GM21515 (cell line): ENCODE data around the gene TXNDC8.
A peak's percentile ranks its signal among the peaks of the same experiment; 100 is the strongest.
"Not testable (repeated sequence)": the region's sequence is repeated elsewhere in the genome, so short reads cannot be mapped to it uniquely, and the experiment has no call there.

Experiments
- ATAC-seq: cut with Tn5 transposase; IDR thresholded peaks from one replicate; pipeline ENCODE4 v1.9.1; 2021; ENCODE audit not compliant: unreplicated experiment

TXNDC8 gene

DNA sequence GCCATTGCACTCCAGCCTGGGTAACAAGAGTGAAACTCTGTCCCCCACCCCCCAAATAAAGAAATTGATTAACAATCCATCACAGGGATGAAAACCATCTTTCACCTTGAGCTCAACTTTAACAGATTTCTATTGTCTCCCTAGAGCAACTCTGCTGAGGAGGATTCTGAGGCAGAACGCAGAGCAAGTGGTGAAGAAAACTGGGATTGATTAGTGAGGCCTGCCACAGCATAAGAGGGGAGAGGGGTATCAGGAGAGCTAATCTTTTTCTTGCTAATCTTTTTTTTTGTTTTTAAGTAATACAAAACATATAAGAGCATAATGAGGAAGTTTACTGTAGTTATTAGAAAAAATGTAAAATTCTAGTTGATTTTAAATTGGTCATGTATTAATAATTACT is 8.9 kb downstream of the TXNDC8 start:
- ATAC-seq = no peak

DNA sequence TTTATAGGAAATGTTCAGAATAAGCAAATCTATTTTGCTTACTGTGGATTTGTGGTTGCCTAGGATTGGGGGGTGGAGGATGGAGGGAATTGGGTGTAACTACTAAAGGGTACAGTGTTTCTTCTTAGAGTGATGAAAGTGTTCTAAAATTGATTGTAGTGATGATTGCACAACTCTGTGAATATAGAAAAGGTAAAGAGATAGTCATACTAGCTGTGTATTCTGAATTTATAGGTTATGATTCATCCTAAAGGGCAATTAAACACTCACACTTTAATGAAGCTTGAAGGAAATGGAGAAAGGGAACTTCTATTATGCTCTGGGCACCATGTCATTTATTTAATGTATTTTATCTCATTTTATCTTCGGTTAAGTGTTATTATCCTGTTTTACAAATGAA is 9.9 kb downstream of the TXNDC8 start:
- ATAC-seq = no peak

DNA sequence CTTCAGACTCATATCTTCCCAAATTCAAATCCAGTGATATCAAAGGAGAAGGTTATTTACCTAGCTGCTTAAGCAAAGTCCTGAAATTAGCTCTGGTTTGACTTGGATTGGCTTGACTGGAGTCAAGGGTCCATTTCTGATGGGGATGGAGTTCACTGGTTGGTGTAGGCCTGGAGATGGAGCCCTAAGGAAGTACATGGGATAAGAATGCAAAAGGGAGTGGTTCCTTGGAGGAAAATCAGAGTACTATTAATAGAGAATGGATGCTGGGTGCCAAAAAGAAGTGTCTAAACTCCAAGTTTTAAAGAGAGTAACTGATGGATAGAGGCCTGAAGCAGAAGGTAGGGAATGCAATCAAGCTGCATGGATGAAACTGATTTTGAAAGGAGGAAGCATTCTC is 13.8 kb downstream of the TXNDC8 start:
- no peak for ATAC-seq

DNA sequence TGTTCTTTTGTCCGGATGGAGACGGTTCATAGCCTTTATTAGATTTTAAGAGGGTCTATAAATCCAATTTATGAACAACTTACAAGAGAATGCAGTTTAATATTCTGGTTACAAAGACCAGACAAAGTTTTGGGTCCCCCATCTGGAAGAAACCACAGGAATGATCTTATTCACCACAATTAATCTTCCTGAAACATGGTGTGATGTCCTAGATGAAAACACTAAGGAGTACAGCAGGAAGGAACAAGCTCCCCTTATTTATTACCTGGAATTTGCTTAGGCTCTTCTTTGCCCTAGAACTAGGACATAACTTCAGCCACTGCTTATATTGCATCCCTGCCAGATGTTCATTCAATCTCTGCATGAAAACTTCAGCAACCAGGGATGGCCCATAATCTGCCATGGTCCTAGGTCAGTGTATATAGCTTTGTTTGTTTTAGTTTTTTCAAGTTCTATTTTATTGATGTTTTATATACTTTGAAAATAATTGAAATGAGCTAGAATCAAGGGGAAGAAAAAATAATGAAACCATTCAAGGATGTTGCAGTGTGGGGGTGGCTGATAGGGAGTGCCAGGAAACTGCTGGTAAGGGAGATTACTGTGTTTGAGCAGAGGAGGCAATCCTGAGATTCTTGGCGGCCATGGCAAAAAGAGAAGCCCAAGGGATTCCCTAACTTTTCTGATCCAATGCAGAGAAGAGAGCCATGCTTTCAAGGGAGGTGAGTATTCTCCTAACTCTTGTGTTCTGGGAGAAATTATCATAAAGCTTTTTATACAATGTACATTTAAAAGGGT is 16.8 kb downstream of the TXNDC8 start:
- ATAC-seq = no peak

DNA sequence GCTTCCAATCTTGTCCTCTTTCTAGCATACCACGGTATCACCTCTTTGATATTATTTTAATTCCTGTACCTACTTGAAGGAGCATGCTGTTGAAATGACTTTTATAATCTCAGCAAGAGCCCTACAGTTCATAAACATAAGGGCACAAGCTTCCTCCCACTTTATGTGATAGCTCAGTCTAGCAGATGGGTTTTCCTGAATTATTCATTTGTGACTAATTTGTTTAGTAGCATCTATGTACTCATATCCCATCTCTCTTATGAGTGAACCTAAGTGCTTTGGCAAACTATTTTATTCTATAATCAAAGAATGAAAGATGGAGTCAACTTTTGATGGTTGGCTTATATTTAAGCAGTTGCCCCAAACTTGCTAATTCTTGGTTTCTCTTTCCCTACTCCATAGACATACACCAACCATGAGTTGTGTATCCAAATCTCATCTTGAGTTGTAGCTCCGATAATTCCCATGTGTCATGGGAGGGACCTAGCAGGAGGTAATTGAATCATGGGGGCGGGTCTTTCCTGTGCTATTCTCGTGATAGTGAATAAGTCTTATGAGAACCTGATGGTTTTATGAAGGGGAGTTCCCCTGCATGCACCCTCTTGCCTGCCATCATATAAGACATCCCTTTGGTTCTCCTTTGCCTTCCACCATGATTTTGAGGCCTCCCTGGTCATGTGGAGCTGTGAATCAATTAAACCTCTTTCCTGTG is 17.7 kb downstream of the TXNDC8 start:
- no peak for ATAC-seq

DNA sequence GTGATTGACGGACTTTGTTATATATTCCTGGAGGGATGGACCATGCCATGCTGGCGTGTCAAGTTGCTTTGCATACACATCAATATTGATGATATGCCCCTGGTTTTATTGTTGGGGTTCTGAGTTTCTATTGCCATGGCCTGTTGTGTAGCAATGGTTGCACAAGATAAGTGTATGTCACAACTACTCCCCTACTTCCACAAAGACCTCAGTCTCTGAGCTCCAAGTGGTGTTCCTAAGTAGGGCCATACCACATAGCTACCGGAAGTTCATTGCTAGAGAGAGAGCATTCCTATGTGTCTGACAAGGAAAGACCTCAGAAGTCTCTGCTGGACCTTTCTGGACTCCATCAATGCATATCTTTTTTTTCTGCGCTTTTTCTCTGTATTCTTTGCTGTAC is 19.8 kb downstream of the TXNDC8 start:
- ATAC-seq = no peak

DNA sequence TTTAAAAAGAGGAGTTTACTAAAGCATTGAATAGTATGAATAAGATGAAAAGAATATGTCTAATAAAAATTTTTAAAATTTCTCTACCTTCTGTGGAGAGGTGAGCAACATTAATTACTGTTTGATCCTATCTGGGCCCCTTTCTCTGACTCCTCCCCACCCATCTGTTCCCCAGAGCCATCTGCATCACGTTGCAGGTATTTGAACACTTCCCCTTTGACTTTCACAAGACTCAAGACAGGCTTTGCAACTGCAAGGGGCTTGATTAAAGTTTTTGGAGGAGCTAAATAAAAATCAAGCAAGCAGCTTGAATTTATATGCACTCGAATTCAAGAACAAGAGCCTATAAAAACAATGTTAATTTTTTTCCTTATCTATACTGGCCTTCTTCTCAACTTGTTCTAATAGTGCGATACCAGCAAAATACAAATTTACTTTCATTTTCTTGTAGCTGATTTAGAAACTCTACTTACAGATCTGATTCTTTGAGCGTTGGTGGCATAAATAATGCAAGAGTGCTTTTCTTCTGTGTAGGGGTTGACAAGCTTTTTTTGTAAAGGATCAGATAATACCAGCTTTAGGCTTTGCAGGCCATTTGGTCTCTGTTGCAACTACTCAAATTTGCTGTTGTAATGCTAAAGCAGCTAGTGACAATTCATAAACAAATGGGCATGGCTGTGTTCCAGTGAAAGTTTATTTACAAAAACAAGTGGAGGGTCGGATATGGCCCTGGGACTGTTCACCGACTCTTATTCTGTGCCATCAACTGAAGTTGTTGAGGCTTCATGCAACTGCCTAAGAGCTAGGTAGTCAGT is 21.2 kb downstream of the TXNDC8 start:
- peak; percentile 99 for ATAC-seq

DNA sequence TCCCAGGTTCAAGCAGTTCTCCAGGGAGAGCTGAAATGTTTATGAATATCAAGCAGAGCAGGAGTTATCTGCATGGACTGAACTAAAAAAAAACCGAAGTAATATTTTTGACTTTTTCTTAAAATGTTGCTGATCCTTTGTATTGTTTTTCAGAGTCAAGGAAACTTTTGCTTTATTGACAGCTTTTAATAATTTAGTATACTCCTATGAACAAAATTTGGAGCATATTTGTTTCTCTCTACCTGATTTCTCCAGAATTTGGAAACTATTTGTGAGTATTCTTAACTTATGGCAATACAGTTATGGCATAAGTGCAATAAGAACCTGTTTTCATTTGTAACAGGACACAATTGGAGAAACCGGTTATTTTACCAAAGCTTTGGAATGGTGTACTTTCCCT is 25.7 kb downstream of the TXNDC8 start:
- ATAC-seq = not testable (repeated sequence)

DNA sequence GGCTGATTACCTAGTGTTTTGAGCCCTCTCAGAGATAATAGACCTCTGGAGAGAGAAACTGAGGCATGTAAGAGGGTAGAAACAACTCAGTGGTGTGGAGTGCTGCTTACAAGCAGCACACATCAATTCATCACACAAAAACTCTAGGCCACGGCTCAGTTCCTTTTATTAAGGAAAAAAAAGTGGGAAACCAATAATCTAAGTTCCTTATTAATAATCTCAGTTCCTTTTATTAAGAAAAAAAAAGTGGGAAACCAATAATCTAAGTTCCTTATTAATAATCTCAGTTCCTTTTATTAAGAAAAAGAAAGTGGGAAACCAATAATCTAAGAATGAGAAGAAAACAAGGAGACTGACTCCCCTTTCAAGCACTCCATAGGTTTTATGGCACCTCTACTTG is 28.0 kb downstream of the TXNDC8 start:
- no peak for ATAC-seq

DNA sequence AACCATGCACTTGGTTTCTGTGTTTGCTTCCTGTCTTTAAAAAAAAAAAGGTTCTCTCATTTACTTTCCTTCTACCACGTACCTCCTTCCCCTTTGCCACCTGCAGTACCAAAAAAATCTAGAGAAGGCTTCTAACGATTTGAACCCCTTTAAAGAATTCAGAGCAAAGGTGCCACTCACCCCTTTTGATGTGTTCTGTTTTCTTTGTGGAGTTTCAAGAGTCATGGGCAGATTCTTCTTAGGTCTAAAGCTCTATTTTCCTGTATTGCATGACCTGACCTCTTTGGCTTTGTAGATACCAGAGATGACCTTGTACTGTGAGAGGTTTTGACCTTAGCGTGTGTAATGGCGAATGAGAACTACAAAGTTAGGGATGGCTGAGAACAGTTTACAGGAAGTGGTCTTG is 29.0 kb downstream of the TXNDC8 start:
- no peak for ATAC-seq

DNA sequence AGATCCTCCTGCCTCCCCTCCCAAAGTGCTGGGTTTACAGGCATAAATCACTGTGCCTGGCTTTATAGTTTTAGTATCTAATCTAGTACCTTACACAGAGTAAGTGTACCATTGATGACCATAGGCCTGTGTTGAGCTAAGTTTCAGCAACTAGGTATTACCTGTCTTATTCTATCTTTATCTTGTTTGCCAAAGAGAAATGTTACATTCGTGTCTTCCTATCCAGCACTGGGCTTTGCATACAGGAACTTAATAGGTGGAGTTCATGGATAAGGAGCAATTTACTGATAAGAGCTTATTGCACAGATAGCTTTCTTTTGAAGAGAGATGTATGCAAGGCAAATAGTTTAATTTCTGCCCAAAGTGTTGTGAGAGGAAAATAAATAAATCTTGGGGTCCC is 30.5 kb downstream of the TXNDC8 start:
- no peak for ATAC-seq

DNA sequence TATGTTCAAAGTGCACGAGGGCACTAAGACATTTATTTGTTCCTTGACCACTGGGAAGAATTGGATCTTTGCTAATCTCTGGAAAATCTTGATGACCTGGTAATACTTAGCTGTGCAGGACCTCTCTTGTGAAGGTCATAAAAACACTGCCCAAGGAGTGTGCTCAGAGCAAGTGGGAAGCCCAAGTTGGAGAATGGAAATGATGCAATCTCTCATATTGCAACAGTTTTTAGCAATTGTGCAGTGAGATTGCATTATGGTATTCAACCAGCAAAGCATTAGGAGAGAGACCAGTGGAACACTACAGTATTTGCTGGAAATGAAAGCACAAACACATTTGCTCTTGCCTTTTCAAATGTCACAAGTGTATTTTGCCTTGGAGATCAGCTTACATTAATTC is 34.5 kb downstream of the TXNDC8 start:
- ATAC-seq = no peak

DNA sequence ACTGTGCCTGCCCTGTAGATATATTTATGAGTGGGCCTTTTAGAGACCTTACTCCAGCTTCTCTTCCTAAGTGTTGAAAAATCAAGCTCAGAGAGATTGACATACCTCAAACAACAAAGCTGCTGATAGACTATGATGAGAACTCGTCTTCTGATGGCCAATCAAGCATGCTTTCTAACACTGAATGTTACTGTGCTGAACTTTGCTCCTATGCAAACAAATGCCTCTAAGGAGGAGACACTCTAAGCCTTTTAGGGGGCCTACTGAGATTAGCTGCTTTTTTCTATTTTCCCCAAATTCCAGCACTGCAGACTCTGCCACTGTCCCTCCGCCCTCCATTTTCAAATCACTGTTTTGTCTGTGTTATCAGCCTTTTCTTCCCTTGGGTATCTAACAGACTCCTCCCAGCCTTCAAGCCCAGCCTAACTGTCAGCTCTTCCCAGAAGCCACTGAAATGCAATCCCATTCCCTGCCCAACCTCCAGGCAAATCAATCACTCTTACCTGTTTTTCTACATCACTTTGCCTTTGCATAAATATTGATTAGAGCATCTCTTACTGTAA is 39.5 kb downstream of the TXNDC8 start:
- ATAC-seq = no peak

DNA sequence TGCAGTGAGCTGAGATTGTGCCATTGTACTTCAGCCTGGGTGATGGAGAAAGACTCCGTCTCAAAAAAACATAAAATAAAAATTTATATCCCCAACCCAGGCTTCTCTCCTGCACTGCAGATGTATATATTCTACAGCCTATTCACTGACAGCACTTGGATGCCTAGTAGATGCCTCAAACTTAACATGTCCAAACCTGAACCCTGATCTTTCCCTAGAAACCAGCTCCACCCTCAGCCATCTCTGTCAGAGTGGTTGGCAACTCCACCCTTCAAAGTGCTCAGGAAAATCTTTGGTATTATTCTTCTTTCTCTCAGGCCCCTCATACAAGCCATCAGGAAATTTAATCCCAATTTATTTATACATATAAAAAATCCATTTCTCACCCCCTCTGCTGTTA is 44.4 kb downstream of the TXNDC8 start:
- no peak for ATAC-seq

DNA sequence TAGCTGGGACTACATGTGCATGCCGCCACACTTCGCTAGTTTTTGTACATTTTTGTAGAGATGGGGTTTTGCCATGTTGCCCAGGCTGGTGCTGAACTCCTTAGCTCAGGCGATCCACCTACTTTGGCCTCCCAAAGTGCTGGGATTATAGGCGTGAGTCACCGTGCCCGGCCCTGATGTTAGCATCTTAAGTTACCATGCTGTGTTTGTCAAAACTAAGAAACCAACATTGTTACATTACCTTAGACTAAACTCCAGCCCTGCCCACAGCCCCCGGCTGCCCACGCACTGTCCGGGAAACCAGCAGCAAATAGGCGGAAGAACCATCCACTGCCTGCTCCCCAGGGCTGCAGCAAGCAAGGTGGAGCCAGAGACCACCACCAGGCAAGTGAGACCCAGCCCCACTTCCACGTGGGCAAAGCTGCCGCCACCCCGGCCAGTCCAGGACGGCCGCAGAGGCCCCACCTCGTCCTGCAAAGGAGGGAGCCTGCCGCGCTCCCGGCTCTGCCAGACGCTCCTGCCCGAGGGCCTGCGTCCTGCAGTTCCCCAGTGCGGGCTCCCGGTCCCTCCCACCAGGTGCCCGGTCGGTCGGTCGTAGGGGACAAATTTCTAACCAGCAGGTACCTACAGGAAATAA is 45.6 kb downstream of the TXNDC8 start:
- no peak for ATAC-seq

DNA sequence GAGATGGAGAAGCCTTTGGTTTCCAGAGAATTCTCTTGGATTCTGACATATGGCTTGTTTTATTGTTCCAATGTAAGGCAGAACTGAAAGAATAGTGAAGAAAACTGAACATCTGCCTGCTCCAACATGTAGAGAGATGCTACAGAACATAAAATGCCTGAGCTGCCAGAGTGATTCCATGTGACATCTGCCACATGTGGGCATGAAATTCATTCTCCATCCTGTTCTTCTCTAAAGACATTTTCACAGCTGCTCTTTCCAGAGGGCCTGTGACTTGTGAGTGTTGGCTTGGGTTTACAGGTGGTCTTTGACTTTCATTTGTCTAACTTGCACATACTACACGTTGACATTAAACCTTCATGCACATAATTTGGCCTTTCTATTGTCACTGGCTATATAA is 47.7 kb downstream of the TXNDC8 start:
- ATAC-seq = no peak

DNA sequence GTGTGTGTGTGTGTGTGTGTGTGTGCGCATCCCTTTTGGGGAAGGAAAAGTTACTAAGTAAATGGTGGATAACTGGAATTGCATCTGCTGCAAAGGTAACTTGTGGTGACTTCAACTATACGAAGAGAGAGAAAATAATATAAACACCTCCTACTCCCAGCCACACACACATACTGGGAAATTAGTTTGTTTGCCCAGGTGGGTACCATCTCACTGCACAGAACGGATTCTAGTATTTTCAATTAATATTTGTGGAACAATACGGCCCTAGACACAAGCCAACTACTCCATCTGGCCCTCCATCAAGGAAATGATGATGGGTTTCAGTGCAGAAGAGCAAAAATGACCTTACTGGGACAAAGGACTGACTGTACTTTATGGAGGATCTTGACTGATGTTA is 49.2 kb downstream of the TXNDC8 start:
- ATAC-seq = no peak

DNA sequence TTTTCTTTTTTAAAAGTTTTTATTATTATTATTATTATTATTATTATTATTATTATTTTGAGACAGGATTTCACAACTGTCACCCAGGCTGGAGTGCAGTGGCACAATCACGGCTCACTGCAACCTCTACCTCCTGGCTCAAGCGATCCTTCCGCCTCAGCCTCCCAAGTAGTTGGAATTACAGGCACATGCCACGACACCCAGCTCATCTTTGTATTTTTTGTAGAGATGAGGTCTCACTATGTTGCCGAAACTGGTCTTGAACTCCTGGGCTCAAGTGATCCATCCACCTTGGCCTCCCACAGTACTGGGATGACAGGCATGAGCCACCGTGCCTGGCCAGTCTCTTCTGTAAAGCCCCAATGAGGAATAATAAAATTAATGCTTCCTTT is 50.4 kb downstream of the TXNDC8 start:
- no peak for ATAC-seq

DNA sequence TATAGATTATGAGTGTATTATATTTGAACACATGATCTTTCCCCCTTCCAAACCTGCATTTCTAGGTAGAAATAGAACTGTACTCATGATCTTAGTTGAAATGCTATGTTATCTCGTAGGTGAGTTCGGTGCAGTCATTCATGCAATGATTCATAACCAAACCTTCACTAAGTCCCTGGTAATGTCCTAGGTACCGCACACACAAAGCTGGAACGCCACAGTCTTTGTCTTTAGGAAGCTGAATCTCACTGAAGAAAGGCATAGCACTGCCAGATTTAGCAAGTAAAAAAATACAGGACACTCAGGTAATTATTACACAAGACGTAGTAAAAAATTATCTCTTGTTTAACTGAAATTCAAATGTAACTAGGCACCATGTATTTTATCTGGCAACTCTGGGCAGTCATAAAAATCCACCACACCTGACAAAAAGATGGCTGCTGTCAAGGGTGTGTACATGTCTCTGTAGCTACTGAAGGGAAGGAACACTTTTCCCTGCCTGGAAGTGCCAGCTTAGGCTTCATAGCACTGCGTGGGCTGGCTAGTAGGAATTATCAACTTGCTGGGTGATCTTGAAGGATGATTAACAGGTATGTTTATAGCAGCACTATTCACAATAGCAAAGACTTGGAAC is 53.3 kb downstream of the TXNDC8 start:
- ATAC-seq = no peak

DNA sequence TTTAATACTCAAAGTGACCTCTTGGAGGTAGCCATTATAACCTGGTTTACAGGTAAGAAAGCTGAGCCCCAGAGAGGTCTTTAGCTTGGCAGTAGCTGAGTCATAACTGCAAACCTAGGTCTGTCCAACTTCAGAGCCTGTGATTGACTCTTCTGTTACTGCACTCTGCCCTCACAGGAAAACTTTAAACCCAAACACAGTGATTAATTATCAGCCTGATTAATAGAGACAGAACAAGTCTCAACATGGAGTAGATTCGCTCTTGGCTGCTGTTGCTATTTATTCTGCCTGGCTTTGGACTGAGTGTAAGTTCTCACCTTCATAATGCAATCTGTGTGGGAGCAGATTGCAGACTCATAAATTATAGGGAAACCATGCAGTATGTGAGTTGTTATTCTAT is 53.9 kb downstream of the TXNDC8 start:
- ATAC-seq = no peak

DNA sequence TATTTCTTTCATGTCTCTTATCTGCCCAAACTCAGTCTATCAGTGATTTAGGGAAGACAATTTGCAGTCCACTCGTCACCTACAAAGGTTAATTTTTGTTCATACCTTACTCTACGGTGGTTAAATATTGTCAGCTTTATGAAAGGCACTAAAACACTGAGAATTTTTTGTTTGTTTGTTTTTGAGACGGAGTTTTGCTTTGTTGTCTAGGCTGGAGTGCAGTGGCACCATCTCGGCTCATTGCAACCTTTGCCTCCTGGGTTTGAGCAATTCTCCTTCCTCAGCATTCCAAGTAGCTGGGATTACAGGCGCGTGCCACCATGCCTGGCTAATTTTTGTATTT is 55.0 kb downstream of the TXNDC8 start:
- ATAC-seq = no peak
